ENCODE results near the gene RASL12. TPM values are rescaled to one million over a fixed set of nuclear protein-coding genes. Genes with fewer than 3 reads are reported as not detected.
"Not testable (repeated sequence)": the region's sequence is repeated elsewhere in the genome, so short reads cannot be mapped to it uniquely, and the experiment has no call there.

Gene RASL12
- polyA plus RNA-seq, 4 donors, result 5.9 to 8.6 (median 7.0) TPM

GRCh38 chr15:65057549-65057940 lies 10.2 kb downstream of the RASL12 start:
- DNase-seq (ENCODE audit: low read depth in 4 of 4, low spot score in 3 of 4), result no peak

- DNase-seq (ENCODE audit: low read depth in 4 of 4, low spot score in 3 of 4), result no peak
Measured at GRCh38 chr15:65056868-65057548, 10.8 kb downstream of the RASL12 start.

GRCh38 chr15:65056106-65056505 lies 11.7 kb downstream of the RASL12 start:
- no peak for DNase-seq (ENCODE audit: low read depth in 4 of 4, low spot score in 3 of 4)

- no peak for DNase-seq (ENCODE audit: low read depth in 4 of 4, low spot score in 3 of 4)
Measured at GRCh38 chr15:65055201-65055870, 12.5 kb downstream of the RASL12 start.

GRCh38 chr15:65054333-65055200 lies 13.2 kb downstream of the RASL12 start:
- no peak for DNase-seq (ENCODE audit: low read depth in 4 of 4, low spot score in 3 of 4)

GRCh38 chr15:65052956-65053355 lies 14.8 kb downstream of the RASL12 start:
- no peak for DNase-seq (ENCODE audit: low read depth in 4 of 4, low spot score in 3 of 4)

GRCh38 chr15:65051266-65051665 lies 16.5 kb downstream of the RASL12 start:
- DNase-seq (ENCODE audit: low read depth in 4 of 4, low spot score in 3 of 4), result no peak

- DNase-seq (ENCODE audit: low read depth in 4 of 4, low spot score in 3 of 4), result no peak
Measured at GRCh38 chr15:65050270-65050669, 17.5 kb downstream of the RASL12 start.

GRCh38 chr15:65049418-65049840 lies 18.4 kb downstream of the RASL12 start:
- DNase-seq (ENCODE audit: low read depth in 4 of 4, low spot score in 3 of 4), result peak in 3 of 4 donors; percentile 74 to 84 (median 81)

GRCh38 chr15:65048241-65048640 lies 19.6 kb downstream of the RASL12 start:
- no peak for DNase-seq (ENCODE audit: low read depth in 4 of 4, low spot score in 3 of 4)

GRCh38 chr15:65044724-65045481 lies 22.9 kb downstream of the RASL12 start, which contains the start of gene SLC51B:
SLC51B (plus strand) TSS chr15:65045387; CDS start chr15:65050005, 4,618 bp downstream.
- DNase-seq (ENCODE audit: low read depth in 4 of 4, low spot score in 3 of 4), result no peak

GRCh38 chr15:65044218-65044617 lies 23.6 kb downstream of the RASL12 start:
- DNase-seq (ENCODE audit: low read depth in 4 of 4, low spot score in 3 of 4), result not testable (repeated sequence)

- no peak for DNase-seq (ENCODE audit: low read depth in 4 of 4, low spot score in 3 of 4)
Measured at GRCh38 chr15:65042776-65043327, 24.9 kb downstream of the RASL12 start.

GRCh38 chr15:65041787-65042186 lies 26.0 kb downstream of the RASL12 start:
- DNase-seq (ENCODE audit: low read depth in 4 of 4, low spot score in 3 of 4), result no peak

- DNase-seq (ENCODE audit: low read depth in 4 of 4, low spot score in 3 of 4), result no peak
Measured at GRCh38 chr15:65040461-65040860, 27.3 kb downstream of the RASL12 start.

- no peak for DNase-seq (ENCODE audit: low read depth in 4 of 4, low spot score in 3 of 4)
Measured at GRCh38 chr15:65038836-65039235, 29.0 kb downstream of the RASL12 start.

GRCh38 chr15:65038428-65038827 lies 29.4 kb downstream of the RASL12 start:
- no peak for DNase-seq (ENCODE audit: low read depth in 4 of 4, low spot score in 3 of 4)

GRCh38 chr15:65037309-65037708 lies 30.5 kb downstream of the RASL12 start:
- no peak for DNase-seq (ENCODE audit: low read depth in 4 of 4, low spot score in 3 of 4)

GRCh38 chr15:65034719-65035118 lies 33.1 kb downstream of the RASL12 start:
- no peak for DNase-seq (ENCODE audit: low read depth in 4 of 4, low spot score in 3 of 4)

- no peak for DNase-seq (ENCODE audit: low read depth in 4 of 4, low spot score in 3 of 4)
Measured at GRCh38 chr15:65033659-65034269, 34.0 kb downstream of the RASL12 start.

Measured in right renal pelvis (tissue), 4 donors.